IMR-90 (cell line): ENCODE measurements around the gene RGL1.

Experiments used
- FOS ChIP-seq: fragments of 150-350 bp; IDR thresholded peaks from 2 replicates; pipeline ENCODE4 v1.6.1; 2016; ENCODE audit warnings: low read depth, low read length
- MAZ ChIP-seq: IDR thresholded peaks from 2 replicates; pipeline ENCODE4 v1.6.1; 2012; ENCODE audit warnings: low read depth, mild to moderate bottlenecking, low read length, improper control_type of control experiment, moderate library complexity, borderline replicate concordance
- MXI1 ChIP-seq: IDR thresholded peaks from 2 replicates; pipeline ENCODE4 v1.6.1; 2012; ENCODE audit warnings: low read depth, mild to moderate bottlenecking, low read length, moderate library complexity, borderline replicate concordance
- POLR2A ChIP-seq: IDR thresholded peaks from 2 replicates; pipeline ENCODE4 v1.6.1; 2012; ENCODE audit warnings: mild to moderate bottlenecking, low read depth, low read length
- RAD21 ChIP-seq: IDR thresholded peaks from 2 replicates; pipeline ENCODE4 v1.6.1; 2012; ENCODE audit warnings: low read length, improper control_type of control experiment
- RFX5 ChIP-seq: IDR thresholded peaks from 2 replicates; pipeline ENCODE4 v1.8.0; 2012; ENCODE audit warnings: low read depth, mild to moderate bottlenecking, low read length, moderate library complexity
- SMC3 ChIP-seq: fragments of 150-350 bp; IDR thresholded peaks from 2 replicates; pipeline ENCODE4 v1.6.1; 2016; ENCODE audit warnings: low read depth, mild to moderate bottlenecking, antibody characterized with exemption, low read length, moderate library complexity
- TF ChIP-seq, protein P1 (sequence below): conservative IDR thresholded peaks from 2 replicates; pipeline ENCODE4 v1.5.1; 2012; ENCODE audit warnings: mild to moderate bottlenecking, low read depth, low read length, improper control_type of control experiment
- TF ChIP-seq, protein P2 (sequence below): fragments of 150-350 bp; IDR thresholded peaks from 2 replicates; pipeline ENCODE4 v1.6.1; 2016; ENCODE audit warnings: low read depth, mild to moderate bottlenecking, low read length, moderate library complexity, borderline replicate concordance
- TF ChIP-seq, protein P3 (sequence below): fragments of 150-350 bp; IDR thresholded peaks from 2 replicates; pipeline ENCODE4 v1.6.1; 2017; ENCODE audit warnings: mild to moderate bottlenecking, antibody characterized with exemption, low read length, low read depth

DNA sequence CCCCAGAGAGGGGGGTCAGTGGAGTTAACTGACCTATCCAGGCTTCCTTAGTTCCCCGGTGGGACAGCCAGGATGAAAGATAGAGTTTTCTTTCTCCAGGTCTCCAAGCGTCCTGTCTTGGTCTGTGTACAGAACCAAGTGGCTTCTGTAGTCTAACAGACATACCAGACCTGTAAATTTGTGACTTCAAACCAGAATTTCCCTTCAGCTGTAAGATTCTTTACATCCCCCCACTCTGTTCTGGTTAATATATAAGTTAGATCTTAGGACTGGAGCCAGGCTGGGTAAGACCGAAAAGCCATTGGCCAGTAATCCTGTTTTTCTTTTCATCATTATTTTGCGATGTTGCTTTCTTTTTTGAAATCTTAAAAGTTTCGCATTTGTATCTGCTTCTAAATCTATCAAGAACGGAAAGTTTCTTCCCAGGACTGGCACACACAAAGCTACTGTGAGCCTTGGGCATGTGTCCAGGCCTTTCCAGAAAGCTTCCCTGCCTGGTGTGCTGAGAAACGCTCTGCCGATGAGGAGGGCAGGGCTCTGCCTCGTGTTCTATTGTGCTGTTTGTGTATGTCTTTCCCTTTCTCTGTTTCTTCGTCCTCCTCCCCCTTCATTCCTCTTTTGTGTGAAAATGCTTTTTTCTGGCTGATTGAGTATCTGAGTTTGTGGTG lies 72.3 kb downstream of the RGL1 start:
- TF ChIP-seq, protein P1, sequence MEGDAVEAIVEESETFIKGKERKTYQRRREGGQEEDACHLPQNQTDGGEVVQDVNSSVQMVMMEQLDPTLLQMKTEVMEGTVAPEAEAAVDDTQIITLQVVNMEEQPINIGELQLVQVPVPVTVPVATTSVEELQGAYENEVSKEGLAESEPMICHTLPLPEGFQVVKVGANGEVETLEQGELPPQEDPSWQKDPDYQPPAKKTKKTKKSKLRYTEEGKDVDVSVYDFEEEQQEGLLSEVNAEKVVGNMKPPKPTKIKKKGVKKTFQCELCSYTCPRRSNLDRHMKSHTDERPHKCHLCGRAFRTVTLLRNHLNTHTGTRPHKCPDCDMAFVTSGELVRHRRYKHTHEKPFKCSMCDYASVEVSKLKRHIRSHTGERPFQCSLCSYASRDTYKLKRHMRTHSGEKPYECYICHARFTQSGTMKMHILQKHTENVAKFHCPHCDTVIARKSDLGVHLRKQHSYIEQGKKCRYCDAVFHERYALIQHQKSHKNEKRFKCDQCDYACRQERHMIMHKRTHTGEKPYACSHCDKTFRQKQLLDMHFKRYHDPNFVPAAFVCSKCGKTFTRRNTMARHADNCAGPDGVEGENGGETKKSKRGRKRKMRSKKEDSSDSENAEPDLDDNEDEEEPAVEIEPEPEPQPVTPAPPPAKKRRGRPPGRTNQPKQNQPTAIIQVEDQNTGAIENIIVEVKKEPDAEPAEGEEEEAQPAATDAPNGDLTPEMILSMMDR: no peak
- TF ChIP-seq POLR2A (no peak), MAZ (no peak), SMC3 (no peak), FOS (no peak), RFX5 (no peak), MXI1 (no peak), RAD21 (no peak)
- TF ChIP-seq, protein P2, sequence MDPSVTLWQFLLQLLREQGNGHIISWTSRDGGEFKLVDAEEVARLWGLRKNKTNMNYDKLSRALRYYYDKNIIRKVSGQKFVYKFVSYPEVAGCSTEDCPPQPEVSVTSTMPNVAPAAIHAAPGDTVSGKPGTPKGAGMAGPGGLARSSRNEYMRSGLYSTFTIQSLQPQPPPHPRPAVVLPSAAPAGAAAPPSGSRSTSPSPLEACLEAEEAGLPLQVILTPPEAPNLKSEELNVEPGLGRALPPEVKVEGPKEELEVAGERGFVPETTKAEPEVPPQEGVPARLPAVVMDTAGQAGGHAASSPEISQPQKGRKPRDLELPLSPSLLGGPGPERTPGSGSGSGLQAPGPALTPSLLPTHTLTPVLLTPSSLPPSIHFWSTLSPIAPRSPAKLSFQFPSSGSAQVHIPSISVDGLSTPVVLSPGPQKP: no peak
- TF ChIP-seq, protein P3, sequence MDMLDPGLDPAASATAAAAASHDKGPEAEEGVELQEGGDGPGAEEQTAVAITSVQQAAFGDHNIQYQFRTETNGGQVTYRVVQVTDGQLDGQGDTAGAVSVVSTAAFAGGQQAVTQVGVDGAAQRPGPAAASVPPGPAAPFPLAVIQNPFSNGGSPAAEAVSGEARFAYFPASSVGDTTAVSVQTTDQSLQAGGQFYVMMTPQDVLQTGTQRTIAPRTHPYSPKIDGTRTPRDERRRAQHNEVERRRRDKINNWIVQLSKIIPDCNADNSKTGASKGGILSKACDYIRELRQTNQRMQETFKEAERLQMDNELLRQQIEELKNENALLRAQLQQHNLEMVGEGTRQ: no peak
